HepG2 (cell line): Measurements from ENCODE around the gene PTCD2. TPM values are rescaled to one million over a fixed set of nuclear protein-coding genes. Genes with fewer than 3 reads are reported as not detected.

ENCODE experiments used
- ARNT2 ChIP-seq: sonication (generic); formaldehyde crosslinking; IDR thresholded peaks from 2 replicates; pipeline ENCODE4 v1.8.0; 2022; ENCODE audit warnings: mild to moderate bottlenecking, low read depth, missing genetic modification reagents, moderate library complexity
- ARNTL ChIP-seq: sonication (generic); formaldehyde crosslinking; IDR thresholded peaks from 2 replicates; pipeline ENCODE4 v1.4.0; 2020; ENCODE audit warnings: mild to moderate bottlenecking, missing genetic modification reagents
- CBX2 ChIP-seq, 2 experiments: fragments of 200-600 bp in 1 of 2; sonication (generic); formaldehyde crosslinking in 1 of 2; IDR thresholded peaks; 2 replicates each; pipeline versions ENCODE4 v1.7.0 to v1.8.1; 2018 to 2022; ENCODE audit warnings: low read depth in 2 of 2, low read length in 1 of 2, mild to moderate bottlenecking in 1 of 2, missing genetic modification reagents in 1 of 2
- CREM ChIP-seq, 2 experiments: sonication (generic) in 1 of 2; formaldehyde crosslinking in 1 of 2; IDR thresholded peaks; 2 replicates each; pipeline versions ENCODE4 v1.4.0 to v1.6.1; 2016 to 2020; ENCODE audit warnings: antibody characterized with exemption in 1 of 2, mild to moderate bottlenecking in 1 of 2, missing genetic modification reagents in 1 of 2
- EP300 ChIP-seq, 3 experiments: sonication (generic) in 1 of 3; formaldehyde crosslinking in 1 of 3; IDR thresholded peaks; 2 replicates each; pipeline versions ENCODE4 v1.5.1 to v1.6.1; 2011 to 2020; ENCODE audit warnings: low read depth in 2 of 3, low read length in 2 of 3, borderline replicate concordance in 1 of 3, improper control_type of control experiment in 1 of 3, mild to moderate bottlenecking in 1 of 3, missing genetic modification reagents in 1 of 3, moderate library complexity in 1 of 3
- GABPB1 ChIP-seq: IDR thresholded peaks from 2 replicates; pipeline ENCODE4 v1.6.1; 2016; ENCODE audit warnings: mild to moderate bottlenecking, missing genetic modification reagents, moderate library complexity, missing compliant biosample characterization
- HDAC1 ChIP-seq: sonication (generic); formaldehyde crosslinking; IDR thresholded peaks from 2 replicates; pipeline ENCODE4 v1.5.1; 2020; ENCODE audit warnings: mild to moderate bottlenecking, missing genetic modification reagents
- HDAC6 ChIP-seq: fragments of 200-600 bp; sonication (generic); IDR thresholded peaks from 2 replicates; pipeline ENCODE4 v1.7.0; 2017; ENCODE audit warnings: mild to moderate bottlenecking, antibody characterized with exemption, low read length, low read depth
- KDM1A ChIP-seq: IDR thresholded peaks from 2 replicates; pipeline ENCODE4 v1.6.1; 2016; ENCODE audit warnings: missing compliant biosample characterization
- MED8 ChIP-seq: sonication (generic); formaldehyde crosslinking; IDR thresholded peaks from 2 replicates; pipeline ENCODE4 v1.8.1; 2023; ENCODE audit warnings: mild to moderate bottlenecking, missing genetic modification reagents; ENCODE audit not compliant: insufficient replicate concordance
- MEIS1 ChIP-seq: sonication (generic); formaldehyde crosslinking; IDR thresholded peaks from 2 replicates; pipeline ENCODE4 v1.9.0; 2021; ENCODE audit warnings: mild to moderate bottlenecking, missing genetic modification reagents, moderate library complexity, borderline replicate concordance
- MIER2 ChIP-seq: IDR thresholded peaks from 2 replicates; pipeline ENCODE4 v1.6.1; 2016; ENCODE audit warnings: missing biosample characterization, missing genetic modification reagents
- MIER3 ChIP-seq: IDR thresholded peaks from 2 replicates; pipeline ENCODE4 v1.6.1; 2016; ENCODE audit warnings: missing compliant biosample characterization, borderline replicate concordance
- MYC ChIP-seq: sonication (generic); formaldehyde crosslinking; IDR thresholded peaks from 2 replicates; pipeline ENCODE4 v1.9.0; 2021; ENCODE audit warnings: missing genetic modification reagents, borderline replicate concordance
- NRL ChIP-seq: sonication (generic); formaldehyde crosslinking; IDR thresholded peaks from 2 replicates; pipeline ENCODE4 v1.5.0; 2020; ENCODE audit warnings: missing genetic modification reagents, mild to moderate bottlenecking, moderate library complexity, borderline replicate concordance
- PHF20 ChIP-seq: sonication (generic); formaldehyde crosslinking; IDR thresholded peaks from 2 replicates; pipeline ENCODE4 v1.5.0; 2020; ENCODE audit warnings: mild to moderate bottlenecking, missing genetic modification reagents
- PRPF4 ChIP-seq: fragments of 200-400 bp; formaldehyde crosslinking; IDR thresholded peaks from 2 replicates; pipeline ENCODE4 v1.6.1; 2016; ENCODE audit warnings: low read length, low read depth; ENCODE audit not compliant: poor library complexity, severe bottlenecking
- RNF2 ChIP-seq: fragments of 450-650 bp; conservative IDR thresholded peaks from 2 replicates; pipeline ENCODE4 v1.6.1; 2016; ENCODE audit warnings: low read depth
- ZFY ChIP-seq: sonication (generic); formaldehyde crosslinking; IDR thresholded peaks from 2 replicates; pipeline ENCODE4 v1.4.0; 2020; ENCODE audit warnings: missing genetic modification reagents
- ZNF335 ChIP-seq: sonication (generic); formaldehyde crosslinking; IDR thresholded peaks from 2 replicates; pipeline ENCODE4 v1.4.0; 2020; ENCODE audit warnings: missing genetic modification reagents
- ZNF543 ChIP-seq: sonication (generic); formaldehyde crosslinking; IDR thresholded peaks from 2 replicates; pipeline ENCODE4 v1.4.0; 2020; ENCODE audit warnings: mild to moderate bottlenecking, missing genetic modification reagents
- ZNF768 ChIP-seq: sonication (generic); formaldehyde crosslinking; IDR thresholded peaks from 2 replicates; pipeline ENCODE4 v1.4.0; 2020; ENCODE audit warnings: missing genetic modification reagents
- ZSCAN30 ChIP-seq: sonication (generic); formaldehyde crosslinking; IDR thresholded peaks from 2 replicates; pipeline ENCODE4 v1.5.0; 2020; ENCODE audit warnings: mild to moderate bottlenecking, missing genetic modification reagents
- polyA plus RNA-seq, 8 experiments: library from polyadenylated mRNA; depleted of rRNA in 3 of 8; stranded (reverse) in 7 of 8; unstranded in 1 of 8; fragments of >200 nt; fragmentation: Illumina TruSeq in 4 of 8; extraction: Trizol in 4 of 8; gene quantifications; 2 replicates each; pipeline versions ENCODE4 v1.2.1 to v1.2.3, GENCODE V29; 2011 to 2016; ENCODE audit warnings: low read depth in 4 of 8, missing spikeins in 1 of 8, mixed read lengths in 1 of 8; ENCODE audit not compliant: insufficient read depth in 1 of 8
- total RNA-seq, 5 experiments: library from RNA; depleted of rRNA; stranded (reverse); fragments of >200 nt; fragmentation: Illumina TruSeq; extraction: Trizol; gene quantifications; 2 replicates each; pipeline ENCODE4 v1.2.3, GENCODE V29; 2016; ENCODE audit warnings: low read depth in 1 of 5
- TF ChIP-seq, protein P1 (sequence below): sonication (generic); formaldehyde crosslinking; conservative IDR thresholded peaks from 2 replicates; pipeline ENCODE4 v1.4.0; 2020; ENCODE audit warnings: missing genetic modification reagents
- TF ChIP-seq, protein P2 (sequence below): fragments of 450-650 bp; IDR thresholded peaks from 2 replicates; pipeline ENCODE4 v1.6.1; 2017
- TF ChIP-seq, protein P3 (sequence below): sonication (generic); formaldehyde crosslinking; IDR thresholded peaks from 2 replicates; pipeline ENCODE4 v1.4.0; 2020; ENCODE audit warnings: mild to moderate bottlenecking, missing genetic modification reagents

Gene PTCD2
- total and polyA plus RNA-seq, 2 of the 13 experiments (the other 11 are each of a cell fraction or from before 2014, with no cell fraction given), result 5.3 to 6.4 TPM

DNA sequence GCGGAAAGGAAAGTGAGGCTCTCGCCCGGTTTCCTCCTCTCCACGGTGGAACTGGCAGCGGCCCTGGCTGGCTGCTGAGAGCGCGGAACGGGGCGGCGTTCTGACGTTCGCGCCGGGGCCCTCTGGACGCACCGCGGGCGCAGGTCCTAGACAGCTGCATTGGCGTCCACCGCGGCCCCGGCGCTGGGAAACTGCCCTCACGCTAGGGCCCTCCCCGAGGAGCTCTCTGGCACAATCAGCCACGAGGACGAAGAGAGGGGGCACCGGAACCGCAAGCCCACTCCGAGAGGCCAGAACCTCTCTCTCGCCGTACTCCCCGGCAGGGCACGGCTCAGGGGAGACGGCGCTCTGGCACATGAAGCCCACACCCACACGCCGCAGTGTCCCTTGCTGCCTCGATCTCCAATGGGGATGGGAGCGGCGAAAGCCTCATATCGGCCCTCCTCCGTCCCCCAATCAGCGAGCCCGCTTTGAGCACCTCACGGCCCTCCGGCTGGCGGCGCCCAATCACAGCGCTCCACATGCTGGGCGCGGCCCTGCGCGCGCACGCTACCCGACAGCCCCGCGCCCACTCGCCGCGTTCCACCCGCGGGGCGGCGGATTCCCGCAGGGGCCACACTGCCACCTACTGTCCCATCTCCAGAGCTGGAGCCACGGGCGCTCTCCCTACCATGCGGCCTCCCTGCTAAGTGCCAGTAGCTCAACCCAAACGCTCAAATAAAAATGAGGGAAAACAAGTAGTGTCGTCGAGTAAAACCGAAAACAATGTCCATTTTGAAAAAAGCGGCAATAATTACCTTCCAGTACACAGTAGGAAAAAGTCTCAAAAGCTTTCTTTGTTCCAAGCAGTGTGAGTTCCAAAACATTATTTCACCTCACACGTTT is 12.0 kb upstream of the PTCD2 start (continued):
- TF ChIP-seq MEIS1 (peak; percentile 93), CREM (IDR thresholded peaks at IDR 0.05) (no peak; the same call in 1 of the 2 replicates), CREM (CRISPR knock-in tag; IDR thresholded peaks at IDR 0.05) (no peak), ZNF768 (CRISPR knock-in tag) (peak; percentile 73; the same call in 1 of the 2 replicates), GABPB1 (CRISPR knock-in tag) (peak; percentile 83), ARNT2 (peak; percentile 73), MED8 (CRISPR knock-in tag) (peak; percentile 96), PHF20 (CRISPR knock-in tag) (peak; percentile 70), ZFY (CRISPR knock-in tag) (peak; percentile 92), ZNF335 (CRISPR knock-in tag) (peak; percentile 79; the same call in 1 of the 2 replicates), MIER2 (CRISPR knock-in tag) (no peak), MIER3 (peak; percentile 58; the same call in 1 of the 2 replicates), KDM1A (CRISPR knock-in tag) (no peak), PRPF4 (no peak), RNF2 (peak; percentile 90; the same call in 1 of the 2 replicates), MYC (CRISPR knock-in tag) (peak; percentile 94), HDAC1 (CRISPR knock-in tag) (peak; percentile 94), ARNTL (CRISPR knock-in tag) (peak; percentile 89), NRL (peak; percentile 78; the same call in 1 of the 2 replicates), EP300 (IDR thresholded peaks at IDR 0.05; ENCODE audit: low read depth in 2 of 2, low read length in 2 of 2) (peak in 1 of 2 experiments; percentile 17; a peak in 1 of 4 replicates), EP300 (CRISPR knock-in tag; IDR thresholded peaks at IDR 0.05; ENCODE audit: borderline replicate concordance) (peak; percentile 41), CBX2 (IDR thresholded peaks at IDR 0.05; ENCODE audit: low read depth, low read length) (no peak), CBX2 (CRISPR knock-in tag; IDR thresholded peaks at IDR 0.05; ENCODE audit: low read depth) (no peak), ZSCAN30 (CRISPR knock-in tag) (no peak), ZNF543 (CRISPR knock-in tag) (peak; percentile 93), HDAC6 (no peak)
- TF ChIP-seq, protein P1, sequence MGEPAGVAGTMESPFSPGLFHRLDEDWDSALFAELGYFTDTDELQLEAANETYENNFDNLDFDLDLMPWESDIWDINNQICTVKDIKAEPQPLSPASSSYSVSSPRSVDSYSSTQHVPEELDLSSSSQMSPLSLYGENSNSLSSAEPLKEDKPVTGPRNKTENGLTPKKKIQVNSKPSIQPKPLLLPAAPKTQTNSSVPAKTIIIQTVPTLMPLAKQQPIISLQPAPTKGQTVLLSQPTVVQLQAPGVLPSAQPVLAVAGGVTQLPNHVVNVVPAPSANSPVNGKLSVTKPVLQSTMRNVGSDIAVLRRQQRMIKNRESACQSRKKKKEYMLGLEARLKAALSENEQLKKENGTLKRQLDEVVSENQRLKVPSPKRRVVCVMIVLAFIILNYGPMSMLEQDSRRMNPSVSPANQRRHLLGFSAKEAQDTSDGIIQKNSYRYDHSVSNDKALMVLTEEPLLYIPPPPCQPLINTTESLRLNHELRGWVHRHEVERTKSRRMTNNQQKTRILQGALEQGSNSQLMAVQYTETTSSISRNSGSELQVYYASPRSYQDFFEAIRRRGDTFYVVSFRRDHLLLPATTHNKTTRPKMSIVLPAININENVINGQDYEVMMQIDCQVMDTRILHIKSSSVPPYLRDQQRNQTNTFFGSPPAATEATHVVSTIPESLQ (CRISPR knock-in tag), result no peak
- TF ChIP-seq, protein P2, sequence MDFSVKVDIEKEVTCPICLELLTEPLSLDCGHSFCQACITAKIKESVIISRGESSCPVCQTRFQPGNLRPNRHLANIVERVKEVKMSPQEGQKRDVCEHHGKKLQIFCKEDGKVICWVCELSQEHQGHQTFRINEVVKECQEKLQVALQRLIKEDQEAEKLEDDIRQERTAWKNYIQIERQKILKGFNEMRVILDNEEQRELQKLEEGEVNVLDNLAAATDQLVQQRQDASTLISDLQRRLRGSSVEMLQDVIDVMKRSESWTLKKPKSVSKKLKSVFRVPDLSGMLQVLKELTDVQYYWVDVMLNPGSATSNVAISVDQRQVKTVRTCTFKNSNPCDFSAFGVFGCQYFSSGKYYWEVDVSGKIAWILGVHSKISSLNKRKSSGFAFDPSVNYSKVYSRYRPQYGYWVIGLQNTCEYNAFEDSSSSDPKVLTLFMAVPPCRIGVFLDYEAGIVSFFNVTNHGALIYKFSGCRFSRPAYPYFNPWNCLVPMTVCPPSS, result no peak
- TF ChIP-seq, protein P3, sequence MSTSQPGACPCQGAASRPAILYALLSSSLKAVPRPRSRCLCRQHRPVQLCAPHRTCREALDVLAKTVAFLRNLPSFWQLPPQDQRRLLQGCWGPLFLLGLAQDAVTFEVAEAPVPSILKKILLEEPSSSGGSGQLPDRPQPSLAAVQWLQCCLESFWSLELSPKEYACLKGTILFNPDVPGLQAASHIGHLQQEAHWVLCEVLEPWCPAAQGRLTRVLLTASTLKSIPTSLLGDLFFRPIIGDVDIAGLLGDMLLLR (CRISPR knock-in tag), result peak; percentile 96
